ENCODE data around the gene MYO5A.

GRCh38 chr15:52488830-52489229, 39.9 kb downstream of the MYO5A start:
- no peak for TF ChIP-seq EZH2 (IDR thresholded peaks at IDR 0.05)
- TF ChIP-seq SIN3A (IDR thresholded peaks at IDR 0.05; ENCODE audit: low read depth): no peak
- TF ChIP-seq CTCF (IDR thresholded peaks at IDR 0.05 in 2 of 3, conservative IDR thresholded peaks at IDR 0.05 in 1 of 3; ENCODE audit: borderline replicate concordance in 1 of 3, insufficient read depth in 1 of 3, low read depth in 2 of 3, low read length in 2 of 3): no peak
- no peak for TF ChIP-seq ZBTB33 (IDR thresholded peaks at IDR 0.05; ENCODE audit: extremely low read depth, insufficient replicate concordance, low read length)
- no peak for TF ChIP-seq ZNF274 (IDR thresholded peaks at IDR 0.05; ENCODE audit: low read depth, low read length)
- TF ChIP-seq POLR2AphosphoS5 (IDR thresholded peaks at IDR 0.05; ENCODE audit: low read depth, low read length): no peak
- TF ChIP-seq POLR2A (IDR thresholded peaks at IDR 0.05; ENCODE audit: borderline replicate concordance, extremely low read depth, insufficient read depth, insufficient read length): no peak
- no peak for TF ChIP-seq TCF7L2 (IDR thresholded peaks at IDR 0.05; ENCODE audit: borderline replicate concordance, extremely low read depth, insufficient read depth, insufficient read length)
- TF ChIP-seq MAX (IDR thresholded peaks at IDR 0.05): no peak
- TF ChIP-seq REST (IDR thresholded peaks at IDR 0.05; ENCODE audit: low read depth): no peak

Measured in HCT116 (cell line).